Measurements from ENCODE around the gene DMRTC1. TPM values are rescaled to one million over a fixed set of nuclear protein-coding genes. Genes with fewer than 3 reads are reported as not detected.
"Not testable (repeated sequence)": the region's sequence is repeated elsewhere in the genome, so short reads cannot be mapped to it uniquely, and the experiment has no call there.

DMRTC1 gene
- total RNA-seq: not detected in 2 replicates

- not testable (repeated sequence) for DNase-seq (ENCODE audit: low read depth); H3K4me3 ChIP-seq (ENCODE audit: low read depth, low read length)
Observed at GRCh38 chrX:72943819-72944169, at the start of gene DMRTC1. TSS of gene DMRTC1 (minus strand) at chrX:72943837. CDS start at chrX:72875694, 68,143 bp downstream.

- H3K4me3 ChIP-seq (ENCODE audit: low read depth, low read length); DNase-seq (ENCODE audit: low read depth): not testable (repeated sequence)
Observed at GRCh38 chrX:72980894-72981469, 37.3 kb upstream of the DMRTC1 start.

GRCh38 chrX:72974885-72975284 lies 31.2 kb upstream of the DMRTC1 start:
- DNase-seq (ENCODE audit: low read depth); H3K4me3 ChIP-seq (ENCODE audit: low read depth, low read length): not testable (repeated sequence)

- H3K4me3 ChIP-seq (ENCODE audit: low read depth, low read length); DNase-seq (ENCODE audit: low read depth): not testable (repeated sequence)
Observed at GRCh38 chrX:72971859-72972258, 28.2 kb upstream of the DMRTC1 start.

- DNase-seq (ENCODE audit: low read depth); H3K4me3 ChIP-seq (ENCODE audit: low read depth, low read length): not testable (repeated sequence)
Observed at GRCh38 chrX:72959971-72960370, 16.3 kb upstream of the DMRTC1 start.

GRCh38 chrX:72943035-72943818 lies 410 bp downstream of the DMRTC1 start:
- not testable (repeated sequence) for DNase-seq (ENCODE audit: low read depth); H3K4me3 ChIP-seq (ENCODE audit: low read depth, low read length)

- not testable (repeated sequence) for H3K4me3 ChIP-seq (ENCODE audit: low read depth, low read length); DNase-seq (ENCODE audit: low read depth)
Observed at GRCh38 chrX:72942272-72942671, 1.4 kb downstream of the DMRTC1 start.

GRCh38 chrX:72937906-72938305 lies 5.7 kb downstream of the DMRTC1 start, which contains the start of gene FAM236A:
TSS of gene FAM236A (plus strand) at chrX:72938206. CDS start at chrX:72938263, 57 bp downstream.
- DNase-seq (ENCODE audit: low read depth); H3K4me3 ChIP-seq (ENCODE audit: low read depth, low read length): not testable (repeated sequence)

GRCh38 chrX:72936882-72937455 lies 6.7 kb downstream of the DMRTC1 start:
- H3K4me3 ChIP-seq (ENCODE audit: low read depth, low read length); DNase-seq (ENCODE audit: low read depth): not testable (repeated sequence)

GRCh38 chrX:72936455-72936854 lies 7.2 kb downstream of the DMRTC1 start:
- DNase-seq (ENCODE audit: low read depth); H3K4me3 ChIP-seq (ENCODE audit: low read depth, low read length): not testable (repeated sequence)

GRCh38 chrX:72932283-72932682 lies 11.4 kb downstream of the DMRTC1 start:
- not testable (repeated sequence) for DNase-seq (ENCODE audit: low read depth); H3K4me3 ChIP-seq (ENCODE audit: low read depth, low read length)

GRCh38 chrX:72916096-72916495 lies 27.5 kb downstream of the DMRTC1 start:
- DNase-seq (ENCODE audit: low read depth); H3K4me3 ChIP-seq (ENCODE audit: low read depth, low read length): not testable (repeated sequence)

- not testable (repeated sequence) for DNase-seq (ENCODE audit: low read depth); H3K4me3 ChIP-seq (ENCODE audit: low read depth, low read length)
Observed at GRCh38 chrX:72912315-72912714, 31.3 kb downstream of the DMRTC1 start, which contains the start of gene FAM236C. TSS of gene FAM236C (plus strand) at chrX:72912615. CDS start at chrX:72912715, 100 bp downstream.

GRCh38 chrX:72889740-72890139 lies 53.9 kb downstream of the DMRTC1 start:
- H3K4me3 ChIP-seq (ENCODE audit: low read depth, low read length); DNase-seq (ENCODE audit: low read depth): not testable (repeated sequence)

- not testable (repeated sequence) for H3K4me3 ChIP-seq (ENCODE audit: low read depth, low read length); DNase-seq (ENCODE audit: low read depth)
Observed at GRCh38 chrX:72882898-72883297, 60.7 kb downstream of the DMRTC1 start.

GRCh38 chrX:72837532-72837931 lies 106.1 kb downstream of the DMRTC1 start:
- not testable (repeated sequence) for H3K4me3 ChIP-seq (ENCODE audit: low read depth, low read length); DNase-seq (ENCODE audit: low read depth)

GRCh38 chrX:72830701-72831100 lies 112.9 kb downstream of the DMRTC1 start:
- not testable (repeated sequence) for DNase-seq (ENCODE audit: low read depth)

More at GRCh38 chrX:72830701-72831100, 112.9 kb downstream of the DMRTC1 start:
- not testable (repeated sequence) for H3K4me3 ChIP-seq (ENCODE audit: low read depth, low read length)

Measured in fibroblast of villous mesenchyme (primary cell).